ENCODE results near the gene ZNF423.

GRCh38 chr16:49665482-49666230, 190.3 kb downstream of the ZNF423 start:
- TF ChIP-seq GATA2 (IDR thresholded peaks at IDR 0.05; ENCODE audit: low read depth, low read length) (no peak), GATA3 (IDR thresholded peaks at IDR 0.05; ENCODE audit: low read depth, low read length) (no peak)

Data from SH-SY5Y (cell line).